H1 (cell line): Measurements from ENCODE around the gene CSPG5. TPM values are rescaled to one million over a fixed set of nuclear protein-coding genes. Genes with fewer than 3 reads are reported as not detected.

Experiments used
- CTCF ChIA-PET: fragments of 300-600 bp; sonication (Branson Sonifier 250); formaldehyde crosslinking; loops from one replicate; lab custom pipeline; 2021; ENCODE audit not compliant: partially characterized antibody; lab: Charles Lee
- POLR2A ChIA-PET: fragments of 300-600 bp; sonication (Branson Sonifier 250); formaldehyde crosslinking; loops from one replicate; lab custom pipeline; 2021; ENCODE audit warnings: inconsistent platforms; ENCODE audit not compliant: partially characterized antibody; lab: Charles Lee
- DNase-seq, 2 experiments: peaks; one replicate each; pipeline versions ENCODE4 v3.0.0 to v3.0.0-alpha.2; 2010 to 2022; ENCODE audit warnings: low spot score in 2 of 2, low read depth in 1 of 2, mixed read lengths in 1 of 2
- FAIRE-seq: peaks from 2 replicates; lab custom pipeline; 2011; peaks lifted over from hg19 to GRCh38; lab: Jason Lieb, UNC
- H2AFZ ChIP-seq: 2 replicates; pipeline ENCODE4 v1.8.1; 2012; ENCODE audit warnings: low read length, inconsistent platforms
- H2AK5ac ChIP-seq: 2 replicates; pipeline ENCODE4 v1.6.1; 2013; ENCODE audit warnings: low read depth, low read length
- H2BK120ac ChIP-seq: replicated peaks from 2 replicates; pipeline ENCODE3; 2013; ENCODE audit warnings: low read depth, low read length, inconsistent platforms
- H2BK12ac ChIP-seq: 2 replicates; pipeline ENCODE4 v1.6.1; 2013; ENCODE audit warnings: low read depth, low read length
- H2BK15ac ChIP-seq: 2 replicates; pipeline ENCODE4 v1.6.1; 2013; ENCODE audit warnings: low read length
- H2BK20ac ChIP-seq: 2 replicates; pipeline ENCODE4 v1.6.1; 2013; ENCODE audit warnings: low read length
- H2BK5ac ChIP-seq: 2 replicates; pipeline ENCODE4 v1.6.1; 2013; ENCODE audit warnings: low read depth, low read length
- H3K14ac ChIP-seq: 2 replicates; pipeline ENCODE4 v1.6.1; 2013; ENCODE audit warnings: inconsistent platforms; ENCODE audit not compliant: insufficient read length
- H3K18ac ChIP-seq: 2 replicates; pipeline ENCODE4 v1.6.1; 2013; ENCODE audit warnings: low read length; ENCODE audit errors: extremely low read depth
- H3K23ac ChIP-seq: 2 replicates; pipeline ENCODE4 v1.6.1; 2013; ENCODE audit warnings: inconsistent platforms; ENCODE audit not compliant: insufficient read length
- H3K23me2 ChIP-seq: 2 replicates; pipeline ENCODE4 v1.6.1; 2013; ENCODE audit warnings: low read depth, low read length
- H3K27ac ChIP-seq: 2 replicates; pipeline ENCODE4 v1.6.1; 2011; ENCODE audit warnings: low read depth, low read length, inconsistent platforms
- H3K27me3 ChIP-seq, 4 experiments: replicated peaks in 1 of 4; 1 replicate in 1 of 4; 2 replicates in 3 of 4; pipeline versions ENCODE4 v1.6.1 to v1.8.1; 2011 to 2013; ENCODE audit warnings: low read length in 3 of 4, mild to moderate bottlenecking in 3 of 4, inconsistent platforms in 2 of 4, mixed read lengths in 2 of 4, moderate library complexity in 1 of 4; ENCODE audit not compliant: control insufficient read depth in 3 of 4, insufficient read depth in 3 of 4; ENCODE audit errors: extremely low read depth in 1 of 4
- H3K36me3 ChIP-seq, 4 experiments: 2 replicates each; pipeline versions ENCODE4 v1.6.1 to v1.8.1; 2011 to 2013; ENCODE audit warnings: mild to moderate bottlenecking in 4 of 4, low read length in 3 of 4, moderate library complexity in 2 of 4, control low read depth in 1 of 4, inconsistent platforms in 1 of 4; ENCODE audit not compliant: insufficient read depth in 4 of 4, control insufficient read depth in 2 of 4
- H3K4ac ChIP-seq: replicated peaks from 2 replicates; pipeline ENCODE3; 2013; ENCODE audit warnings: low read length, low read depth, mixed read lengths, inconsistent platforms; ENCODE audit not compliant: insufficient read length
- H3K4me1 ChIP-seq, 4 experiments: replicated peaks in 1 of 4; 1 replicate in 1 of 4; 2 replicates in 3 of 4; pipeline versions ENCODE4 v1.6.1 to v1.8.1; 2011 to 2013; ENCODE audit warnings: low read length in 3 of 4, inconsistent platforms in 2 of 4, mixed read lengths in 1 of 4; ENCODE audit not compliant: insufficient read depth in 4 of 4, control insufficient read depth in 3 of 4
- H3K4me2 ChIP-seq, 2 experiments: 2 replicates each; pipeline versions ENCODE4 v1.6.1 to v1.8.1; 2011 to 2013; ENCODE audit warnings: low read depth in 2 of 2, low read length in 2 of 2, control low read depth in 1 of 2, inconsistent platforms in 1 of 2, mild to moderate bottlenecking in 1 of 2; ENCODE audit not compliant: insufficient read depth in 1 of 2
- H3K4me3 ChIP-seq, 4 experiments: fragments of 200-600, 300-600 bp in 1 of 4; sonication (generic), shearing (Covaris generic), sonication (Bioruptor Twin) in 1 of 4; 2 replicates each; pipeline versions ENCODE4 v1.5.1 to v1.8.1; 2011 to 2016; ENCODE audit warnings: low read length in 4 of 4, low read depth in 3 of 4, control low read depth in 2 of 4, inconsistent platforms in 2 of 4, mild to moderate bottlenecking in 2 of 4, mixed read lengths in 1 of 4, moderate library complexity in 1 of 4; ENCODE audit not compliant: insufficient read depth in 2 of 4; ENCODE audit errors: extremely low read depth in 1 of 4
- H3K56ac ChIP-seq: replicated peaks from 2 replicates; pipeline ENCODE3; 2013; ENCODE audit warnings: low read depth, mild to moderate bottlenecking, mixed read lengths, low read length, inconsistent platforms; ENCODE audit not compliant: insufficient read length
- H3K79me1 ChIP-seq: 2 replicates; pipeline ENCODE4 v1.6.1; 2013; ENCODE audit warnings: low read depth, low read length, control low read depth
- H3K79me2 ChIP-seq, 2 experiments: 2 replicates each; pipeline versions ENCODE4 v1.6.1 to v1.8.1; 2012 to 2013; ENCODE audit warnings: low read length in 2 of 2, mild to moderate bottlenecking in 2 of 2, inconsistent platforms in 1 of 2; ENCODE audit not compliant: insufficient read depth in 2 of 2, control insufficient read depth in 1 of 2
- H3K9ac ChIP-seq, 4 experiments: replicated peaks in 1 of 4; 1 replicate in 1 of 4; 2 replicates in 3 of 4; pipeline versions ENCODE4 v1.6.1 to v1.8.1; 2011 to 2013; ENCODE audit warnings: low read depth in 3 of 4, low read length in 3 of 4, control low read depth in 2 of 4, mild to moderate bottlenecking in 2 of 4, moderate library complexity in 2 of 4, inconsistent platforms in 1 of 4; ENCODE audit errors: extremely low read depth in 1 of 4
- H3K9me3 ChIP-seq, 2 experiments: 2 replicates each; pipeline versions ENCODE4 v1.6.1 to v1.8.1; 2012 to 2013; ENCODE audit warnings: mild to moderate bottlenecking in 2 of 2, moderate library complexity in 2 of 2, control low read depth in 1 of 2, inconsistent platforms in 1 of 2, low read depth in 1 of 2, low read length in 1 of 2, mixed read lengths in 1 of 2; ENCODE audit not compliant: insufficient read depth in 2 of 2
- H4K20me1 ChIP-seq, 2 experiments: replicated peaks in 1 of 2; 2 replicates each; pipeline versions ENCODE3 to v1.8.1; 2011 to 2013; ENCODE audit warnings: inconsistent platforms in 2 of 2, low read length in 2 of 2, mild to moderate bottlenecking in 1 of 2; ENCODE audit not compliant: insufficient read depth in 2 of 2, control insufficient read depth in 1 of 2
- H4K5ac ChIP-seq: 2 replicates; pipeline ENCODE4 v1.6.1; 2013; ENCODE audit warnings: low read length, low read depth, mixed read lengths, inconsistent platforms; ENCODE audit not compliant: insufficient read length
- H4K8ac ChIP-seq: 2 replicates; pipeline ENCODE4 v1.8.0; 2013; ENCODE audit warnings: mild to moderate bottlenecking, moderate library complexity, low read length, inconsistent platforms; ENCODE audit not compliant: insufficient read depth; ENCODE audit errors: extremely low read depth
- H4K91ac ChIP-seq: replicated peaks from 2 replicates; pipeline ENCODE3; 2013; ENCODE audit warnings: low read length, mixed read lengths, inconsistent platforms; ENCODE audit not compliant: insufficient read length
- ATF2 ChIP-seq: IDR thresholded peaks from 2 replicates; pipeline ENCODE4 v1.6.1; 2012; ENCODE audit warnings: low read length, inconsistent platforms
- CBX8 ChIP-seq: fragments of 300-800, 300-1000 bp; sonication (generic); IDR thresholded peaks from 2 replicates; pipeline ENCODE4 v1.7.1; 2016; ENCODE audit warnings: low read depth, low read length, borderline replicate concordance
- CHD2 ChIP-seq: IDR thresholded peaks from 2 replicates; pipeline ENCODE4 v1.6.1; 2012; ENCODE audit warnings: low read length, improper control_type of control experiment
- GTF2F1 ChIP-seq: IDR thresholded peaks from 2 replicates; pipeline ENCODE4 v1.6.1; 2012; ENCODE audit warnings: low read depth, low read length, improper control_type of control experiment, borderline replicate concordance
- JUND ChIP-seq: IDR thresholded peaks from 2 replicates; pipeline ENCODE4 v1.6.1; 2011; ENCODE audit warnings: mild to moderate bottlenecking, improper control_type of control experiment, low read length
- KDM1A ChIP-seq: fragments of 200-600, 300-600 bp; sonication (generic); IDR thresholded peaks from 2 replicates; pipeline ENCODE4 v1.7.1; 2016; ENCODE audit warnings: mild to moderate bottlenecking, low read length, borderline replicate concordance
- POU5F1 ChIP-seq: IDR thresholded peaks from 2 replicates; pipeline ENCODE4 v1.6.1; 2011; ENCODE audit warnings: low read depth, mild to moderate bottlenecking, low read length, moderate library complexity
- RBBP5 ChIP-seq: IDR thresholded peaks from 2 replicates; pipeline ENCODE4 v1.7.1; 2012; ENCODE audit warnings: low read depth, mild to moderate bottlenecking, inconsistent platforms, low read length, moderate library complexity, borderline replicate concordance
- SUZ12 ChIP-seq: fragments of 200-600 bp; sonication (generic); IDR thresholded peaks from 2 replicates; pipeline ENCODE4 v1.6.1; 2012; ENCODE audit warnings: mild to moderate bottlenecking, inconsistent platforms, low read length, moderate library complexity, mixed read lengths
- TAF7 ChIP-seq: optimal IDR thresholded peaks from 2 replicates; pipeline ENCODE3; 2011; ENCODE audit warnings: low read depth, mild to moderate bottlenecking, inconsistent platforms, low read length, moderate library complexity, borderline replicate concordance
- WGBS, 2 experiments: shearing (Covaris generic) in 1 of 2; methylation state at CpG; one replicate each; pipeline versions ENCODE4 v1.1.6 to v1.1.7; 2013 to 2015; ENCODE audit warnings: low lambda C conversion rate in 2 of 2, mixed read lengths in 2 of 2, inconsistent platforms in 1 of 2, low coverage in 1 of 2, missing lambda C conversion rate in 1 of 2; ENCODE audit not compliant: insufficient replicate concordance in 2 of 2, insufficient coverage in 1 of 2, insufficient read length in 1 of 2; ENCODE audit errors: extremely low coverage in 1 of 2, missing lambda C conversion rate in 1 of 2; 5-methylcytosine and 5-hydroxymethylcytosine counted together
- polyA plus RNA-seq, 7 experiments: library from polyadenylated mRNA; depleted of rRNA in 3 of 7; stranded (reverse) in 5 of 7; unstranded in 2 of 7; fragments of >200 nt in 5 of 7; fragments of 200-250 nt in 2 of 7; gene quantifications; 1 replicate in 5 of 7; 2 replicates in 1 of 7; 4 replicates in 1 of 7; pipeline versions ENCODE4 v1.2.1 to v1.2.3, GENCODE V29; 2011 to 2013; ENCODE audit warnings: missing spikeins in 2 of 7, mixed read lengths in 2 of 7
- total RNA-seq: library from RNA; stranded (reverse); fragmentation: NEBNext Ultra II Directional; extraction: Animal tissue kit (Norgen Biotek cat#: 25700); gene quantifications from 2 replicates; pipeline ENCODE4 v1.2.1, GENCODE V29; 2021

The CSPG5 gene
- total and polyA plus RNA-seq, 2 of the 8 experiments (the other 6 are each of a cell fraction or from before 2014, with no cell fraction given), result 2.1 to 7.4 TPM

GRCh38 chr3:47606165-47606564 lies 27.5 kb upstream of the CSPG5 start:
- no peak overlapping the region for H3K18ac ChIP-seq
- H3K36me3 ChIP-seq, result peaks cover 29 to 69% (median 51%) of the 10 kb centered on the region in 4 experiments
- H3K4me3 ChIP-seq, result no peak overlapping the region
- H2BK20ac ChIP-seq, result no peak overlapping the region
- H3K79me1 ChIP-seq, result no peaks in the 10 kb centered on the region
- DNase-seq, result no peak
- peaks cover 0 to 5% of the 10 kb centered on the region in 2 experiments for H4K20me1 ChIP-seq
- no peaks in the 10 kb centered on the region for H3K23me2 ChIP-seq
- 92% methylated on average over 5 of the region's 5 CpGs; no CpG with 5 or more reads in 1 of the 2 experiments for WGBS, 2 experiments
- H2AK5ac ChIP-seq, result no peak overlapping the region
- H3K27ac ChIP-seq, result no peak overlapping the region
- no peak overlapping the region for H3K23ac ChIP-seq
- H2BK15ac ChIP-seq, result no peak overlapping the region
- no peak overlapping the region for H4K8ac ChIP-seq
- no peaks in the 10 kb centered on the region for H3K9me3 ChIP-seq
- POLR2A ChIA-PET, result interaction anchor here (0.6 kb wide), 1 partner anchor 15 kb away, joined by 3 read pairs; no protein-coding TSS in a partner anchor
- no peak overlapping the region for H2BK5ac ChIP-seq
- peaks cover 0 to 2% of the 10 kb centered on the region in 2 experiments; a peak in 1 of 4 replicates for H3K79me2 ChIP-seq
- H3K27me3 ChIP-seq, result no peaks in the 10 kb centered on the region
- no peak overlapping the region for H2AFZ ChIP-seq
- no peak overlapping the region for H3K4me2 ChIP-seq
- no peak overlapping the region for H2BK120ac ChIP-seq
- H3K4ac ChIP-seq, result no peak overlapping the region
- H3K14ac ChIP-seq, result no peak overlapping the region
- H4K91ac ChIP-seq, result no peak overlapping the region
- H2BK12ac ChIP-seq, result no peak overlapping the region
- H3K56ac ChIP-seq, result no peak overlapping the region
- H4K5ac ChIP-seq, result no peak overlapping the region
- no peaks in the 10 kb centered on the region for H3K4me1 ChIP-seq
- no peak overlapping the region for H3K9ac ChIP-seq
- CTCF ChIA-PET, result interaction anchor here (0.7 to 1.1 kb wide), 4 partner anchors 15 to 84 kb away, joined by 3 to 5 read pairs (median 4); no protein-coding TSS in a partner anchor
- FAIRE-seq, result no peak
- TF ChIP-seq TAF7 (no peak), KDM1A (no peak), CHD2 (no peak), GTF2F1 (no peak), RBBP5 (no peak), JUND (no peak), ATF2 (no peak), SUZ12 (no peak), CBX8 (no peak), POU5F1 (no peak)
